ENCODE measurements around the gene EFEMP2.

EFEMP2 gene

DNA sequence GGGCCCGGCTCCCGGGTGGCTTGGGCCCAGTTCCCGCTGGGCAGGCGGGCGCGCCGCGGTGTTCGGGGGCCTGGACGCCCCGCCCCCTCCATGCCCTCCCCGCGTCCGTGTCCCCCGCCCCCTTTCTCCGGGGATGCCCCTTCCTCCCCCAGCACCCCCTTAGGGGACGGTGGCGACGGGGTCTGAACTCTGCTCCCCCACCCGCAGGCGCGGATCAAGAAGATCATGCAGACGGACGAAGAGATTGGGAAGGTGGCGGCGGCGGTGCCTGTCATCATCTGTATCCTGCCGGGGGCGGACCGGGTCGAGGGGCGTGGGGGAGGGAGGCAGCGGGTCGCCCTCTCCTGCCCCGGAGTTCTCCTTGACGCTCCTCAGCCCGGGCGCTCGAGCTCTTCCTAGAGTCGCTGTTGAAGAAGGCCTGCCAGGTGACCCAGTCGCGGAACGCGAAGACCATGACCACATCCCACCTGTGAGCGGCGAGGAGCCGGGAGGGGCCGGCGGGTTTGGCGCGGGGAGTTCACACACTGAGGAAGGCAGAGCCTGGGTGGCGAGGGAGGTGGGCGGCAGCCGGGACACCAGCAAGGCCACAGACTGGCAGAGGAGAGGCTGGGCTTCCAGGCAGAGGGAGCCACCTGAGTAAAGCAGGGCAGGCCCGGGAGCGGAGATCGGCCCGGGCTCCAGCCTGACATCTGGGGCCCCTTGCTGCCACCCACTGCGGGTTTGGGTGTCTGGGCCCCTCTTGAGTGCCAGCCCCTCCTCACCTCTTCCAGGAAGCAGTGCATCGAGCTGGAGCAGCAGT, 47.2 kb upstream of the EFEMP2 start:
- H4K8ac ChIP-seq (ENCODE audit: low read depth, low read length): no peak overlapping the region
- peak overlapping the region; percentile 97 for H3K23ac ChIP-seq (ENCODE audit: low read depth, low read length, poor library complexity)
- peak overlapping the region; percentile 49 for H2BK15ac ChIP-seq (ENCODE audit: low read length)
- H2BK12ac ChIP-seq (ENCODE audit: low read length): no peak overlapping the region
- peaks cover 0 to 2% of the 10 kb centered on the region in 2 donors for H3K9me3 ChIP-seq (replicated peaks in 1 of 2; ENCODE audit: control insufficient read depth in 2 of 2, insufficient read depth in 1 of 2, low read depth in 1 of 2, low read length in 2 of 2)
- no peak overlapping the region for H3K27ac ChIP-seq (replicated peaks; ENCODE audit: low read length)
- peaks cover 20 to 46% of the 10 kb centered on the region in 2 donors for H3K36me3 ChIP-seq (replicated peaks in 1 of 2; ENCODE audit: control insufficient read depth in 2 of 2, insufficient read depth in 2 of 2, low read length in 2 of 2)
- WGBS, 2 donors (ENCODE audit: extremely low coverage in 2 of 2, insufficient read length in 2 of 2, insufficient replicate concordance in 1 of 2): no CpG with 5 or more reads among the region's 60 CpGs
- no peaks in the 10 kb centered on the region for H3K27me3 ChIP-seq (ENCODE audit: control insufficient read depth in 3 of 3, insufficient read depth in 3 of 3, low read depth in 1 of 3, low read length in 3 of 3)
- DNase-seq (ENCODE audit: low spot score): no peak
- H3K18ac ChIP-seq (ENCODE audit: low read length): peak overlapping the region; percentile 94
- H3K14ac ChIP-seq (ENCODE audit: low read length): peak overlapping the region; percentile 89
- H3K9ac ChIP-seq (ENCODE audit: low read depth, low read length, poor library complexity): peak overlapping the region; percentile 94
- no peak overlapping the region for H2BK5ac ChIP-seq (ENCODE audit: low read length)
- H2AK5ac ChIP-seq (ENCODE audit: low read depth, low read length): peak overlapping the region; percentile 21
- H3K4me2 ChIP-seq (ENCODE audit: insufficient read depth, low read length, poor library complexity, severe bottlenecking): peak overlapping the region; percentile 98
- peak overlapping the region; percentile 72 for H2BK120ac ChIP-seq (ENCODE audit: low read depth, low read length)
- peak overlapping the region; percentile 98 for H2AFZ ChIP-seq (ENCODE audit: low read length)
- H4K91ac ChIP-seq (ENCODE audit: low read depth, low read length, poor library complexity): no peak overlapping the region
- no peak overlapping the region for H3K4ac ChIP-seq (ENCODE audit: low read length)
- peaks cover 16 to 17% of the 10 kb centered on the region in 2 donors for H3K4me1 ChIP-seq (ENCODE audit: control insufficient read depth in 2 of 2, insufficient read depth in 1 of 2, low read depth in 1 of 2, low read length in 2 of 2)
- H3K79me1 ChIP-seq (ENCODE audit: low read depth, low read length): peaks cover 22% of the 10 kb centered on the region
- H3K4me3 ChIP-seq (ENCODE audit: low read length in 2 of 2): peak overlapping the region; percentile 90 to 95

DNA sequence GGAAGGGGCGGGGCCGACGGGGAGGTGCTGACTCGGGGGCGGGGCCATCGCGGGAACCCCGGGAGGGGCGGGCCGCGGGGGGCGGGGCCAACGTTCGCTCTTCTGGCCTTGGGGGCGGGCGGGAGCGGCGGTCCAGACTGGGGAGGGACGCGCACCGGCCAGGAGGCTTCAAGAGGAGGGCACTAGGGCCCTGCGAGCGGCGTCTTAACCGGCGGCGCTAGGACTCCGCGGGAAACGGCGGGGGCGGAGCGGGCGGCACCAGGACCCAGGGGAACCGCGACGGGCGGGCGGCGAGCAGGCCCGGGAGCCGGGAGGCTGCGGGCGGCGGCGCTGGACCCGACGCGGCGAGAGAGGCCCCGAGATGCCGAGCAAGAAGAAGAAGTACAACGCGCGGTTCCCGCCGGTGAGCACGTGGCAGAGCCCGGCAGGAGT, 46.6 kb upstream of the EFEMP2 start, which contains the start of gene DRAP1:
Gene DRAP1 (plus strand): TSS at position 286 of the 432 bp plus-strand sequence. CDS start 76 bp downstream, at position 362.
- H2BK12ac ChIP-seq (ENCODE audit: low read length): peak within 1 kb of the TSS; percentile 86
- H3K4ac ChIP-seq (ENCODE audit: low read length): no peak within 1 kb of the TSS
- no peaks in the 10 kb centered on the region for H3K27me3 ChIP-seq (ENCODE audit: control insufficient read depth in 3 of 3, insufficient read depth in 3 of 3, low read depth in 1 of 3, low read length in 3 of 3)
- peaks cover 22% of the 10 kb centered on the region for H3K79me1 ChIP-seq (ENCODE audit: low read depth, low read length)
- H3K4me3 ChIP-seq (ENCODE audit: low read length in 2 of 2): peak within 1 kb of the TSS; percentile 95 to 100
- H2AK5ac ChIP-seq (ENCODE audit: low read depth, low read length): peak within 1 kb of the TSS; percentile 66
- WGBS, 2 donors (ENCODE audit: extremely low coverage in 2 of 2, insufficient read length in 2 of 2, insufficient replicate concordance in 1 of 2): no CpG with 5 or more reads among the region's 59 CpGs
- peak within 1 kb of the TSS; percentile 72 for H2BK120ac ChIP-seq (ENCODE audit: low read depth, low read length)
- peak within 1 kb of the TSS; percentile 74 for H2BK15ac ChIP-seq (ENCODE audit: low read length)
- no peak within 1 kb of the TSS for H4K8ac ChIP-seq (ENCODE audit: low read depth, low read length)
- peak within 1 kb of the TSS; percentile 98 for H2AFZ ChIP-seq (ENCODE audit: low read length)
- no peak within 1 kb of the TSS for H4K91ac ChIP-seq (ENCODE audit: low read depth, low read length, poor library complexity)
- H3K18ac ChIP-seq (ENCODE audit: low read length): peak within 1 kb of the TSS; percentile 97
- H3K4me1 ChIP-seq (ENCODE audit: control insufficient read depth in 2 of 2, insufficient read depth in 1 of 2, low read depth in 1 of 2, low read length in 2 of 2): peaks cover 16 to 17% of the 10 kb centered on the region in 2 donors
- peak within 1 kb of the TSS; percentile 98 for H3K4me2 ChIP-seq (ENCODE audit: insufficient read depth, low read length, poor library complexity, severe bottlenecking)
- no peak within 1 kb of the TSS for H3K27ac ChIP-seq (replicated peaks; ENCODE audit: low read length)
- H3K36me3 ChIP-seq (replicated peaks in 1 of 2; ENCODE audit: control insufficient read depth in 2 of 2, insufficient read depth in 2 of 2, low read length in 2 of 2): peaks cover 20 to 44% of the 10 kb centered on the region in 2 donors
- peak within 1 kb of the TSS; percentile 97 for H3K23ac ChIP-seq (ENCODE audit: low read depth, low read length, poor library complexity)
- peak within 1 kb of the TSS; percentile 91 for H3K14ac ChIP-seq (ENCODE audit: low read length)
- H3K9me3 ChIP-seq (replicated peaks in 1 of 2; ENCODE audit: control insufficient read depth in 2 of 2, insufficient read depth in 1 of 2, low read depth in 1 of 2, low read length in 2 of 2): peaks cover 0 to 2% of the 10 kb centered on the region in 2 donors
- peak within 1 kb of the TSS; percentile 97 for H3K9ac ChIP-seq (ENCODE audit: low read depth, low read length, poor library complexity)
- peak; percentile 98 for DNase-seq (ENCODE audit: low spot score)
- peak within 1 kb of the TSS; percentile 93 for H2BK5ac ChIP-seq (ENCODE audit: low read length)

DNA sequence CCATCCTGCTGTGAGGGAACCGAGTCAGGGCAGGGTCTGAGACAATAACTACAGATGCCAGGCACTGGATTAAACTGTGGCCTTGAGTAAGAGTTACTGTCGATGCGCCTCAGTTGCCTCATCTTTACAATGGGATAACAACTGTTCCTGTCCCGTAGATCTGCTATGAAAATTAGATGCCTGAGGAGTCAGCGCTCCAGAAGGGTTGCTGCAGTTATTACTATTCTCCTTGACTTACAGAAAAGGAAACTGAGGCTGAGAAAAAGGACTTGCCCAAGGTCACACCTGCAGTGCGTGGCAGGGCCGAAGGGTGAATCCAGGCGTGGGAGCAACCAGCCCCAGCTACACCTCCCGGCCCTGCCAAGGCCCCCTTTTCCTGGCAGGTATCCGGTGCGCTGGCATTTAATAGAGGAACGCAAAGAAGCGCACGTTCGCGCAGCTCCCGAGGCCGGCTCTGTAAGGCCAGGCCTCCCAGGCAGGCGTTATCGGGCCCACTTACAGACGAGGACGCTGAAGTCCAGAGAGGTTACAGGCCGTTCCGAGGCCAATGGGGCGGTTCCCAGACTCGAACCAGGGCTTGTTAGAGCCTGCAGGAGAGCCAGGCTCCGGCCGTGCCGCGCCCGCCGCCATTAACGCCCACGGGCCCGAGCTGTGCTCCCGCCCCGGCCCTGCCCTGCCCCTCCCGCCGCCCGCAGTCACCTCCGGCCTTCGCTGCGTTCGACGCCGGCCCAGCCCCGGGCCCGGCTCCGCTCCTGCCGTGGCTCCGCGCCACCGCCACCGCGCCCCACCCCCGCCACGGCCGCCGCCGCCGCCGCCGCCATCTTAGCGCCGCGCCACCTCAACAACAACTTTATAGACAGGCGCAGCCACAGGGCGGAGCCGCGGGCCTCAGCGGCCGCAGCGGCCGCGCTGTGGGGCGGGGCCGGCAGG, 45.9 kb upstream of the EFEMP2 start, which contains the start of gene C11orf68:
Gene C11orf68 (minus strand): TSS at position 852 of the 930 bp plus-strand sequence. CDS start 31 bp downstream, at position 821.
- no peak for DNase-seq (ENCODE audit: low spot score)

More for the DNA sequence above, 45.9 kb upstream of the EFEMP2 start, which contains the start of gene C11orf68:
- H2BK15ac ChIP-seq (ENCODE audit: low read length): peak within 1 kb of the TSS; percentile 74
- H3K36me3 ChIP-seq (replicated peaks in 1 of 2; ENCODE audit: control insufficient read depth in 2 of 2, insufficient read depth in 2 of 2, low read length in 2 of 2): peaks cover 20 to 42% of the 10 kb centered on the region in 2 donors
- H2BK5ac ChIP-seq (ENCODE audit: low read length): peak within 1 kb of the TSS; percentile 93
- H3K23ac ChIP-seq (ENCODE audit: low read depth, low read length, poor library complexity): peak within 1 kb of the TSS; percentile 97
- H3K14ac ChIP-seq (ENCODE audit: low read length): peak within 1 kb of the TSS; percentile 91
- H3K4me2 ChIP-seq (ENCODE audit: insufficient read depth, low read length, poor library complexity, severe bottlenecking): peak within 1 kb of the TSS; percentile 98
- no peak within 1 kb of the TSS for H4K8ac ChIP-seq (ENCODE audit: low read depth, low read length)
- H2AFZ ChIP-seq (ENCODE audit: low read length): peak within 1 kb of the TSS; percentile 98
- peak within 1 kb of the TSS; percentile 66 for H2AK5ac ChIP-seq (ENCODE audit: low read depth, low read length)
- H3K9ac ChIP-seq (ENCODE audit: low read depth, low read length, poor library complexity): peak within 1 kb of the TSS; percentile 97
- H3K79me1 ChIP-seq (ENCODE audit: low read depth, low read length): peaks cover 22% of the 10 kb centered on the region
- H3K27me3 ChIP-seq (ENCODE audit: control insufficient read depth in 3 of 3, insufficient read depth in 3 of 3, low read depth in 1 of 3, low read length in 3 of 3): no peaks in the 10 kb centered on the region
- H2BK12ac ChIP-seq (ENCODE audit: low read length): peak within 1 kb of the TSS; percentile 89
- WGBS, 2 donors (ENCODE audit: extremely low coverage in 2 of 2, insufficient read length in 2 of 2, insufficient replicate concordance in 1 of 2): no CpG with 5 or more reads among the region's 77 CpGs
- peaks cover 16 to 17% of the 10 kb centered on the region in 2 donors for H3K4me1 ChIP-seq (ENCODE audit: control insufficient read depth in 2 of 2, insufficient read depth in 1 of 2, low read depth in 1 of 2, low read length in 2 of 2)
- H4K91ac ChIP-seq (ENCODE audit: low read depth, low read length, poor library complexity): no peak within 1 kb of the TSS
- peaks cover 0 to 2% of the 10 kb centered on the region in 2 donors for H3K9me3 ChIP-seq (replicated peaks in 1 of 2; ENCODE audit: control insufficient read depth in 2 of 2, insufficient read depth in 1 of 2, low read depth in 1 of 2, low read length in 2 of 2)
- H3K27ac ChIP-seq (replicated peaks; ENCODE audit: low read length): no peak within 1 kb of the TSS
- peak within 1 kb of the TSS; percentile 95 to 100 for H3K4me3 ChIP-seq (ENCODE audit: low read length in 2 of 2)
- no peak within 1 kb of the TSS for H3K4ac ChIP-seq (ENCODE audit: low read length)
- H2BK120ac ChIP-seq (ENCODE audit: low read depth, low read length): peak within 1 kb of the TSS; percentile 72
- peak within 1 kb of the TSS; percentile 97 for H3K18ac ChIP-seq (ENCODE audit: low read length)

Measured in neuronal stem cell (in vitro differentiated cells).